HEK293 (cell line): ENCODE results near the gene MMRN2.

Source experiments
- ZNF366 ChIP-seq: fragments of 450-650 bp; formaldehyde crosslinking; conservative IDR thresholded peaks from 2 replicates; pipeline ENCODE4 v1.5.1; 2016; ENCODE audit warnings: missing biosample characterization, missing genetic modification characterization
- TF ChIP-seq, protein P1 (sequence below): fragments of 450-650 bp; formaldehyde crosslinking; IDR thresholded peaks from 2 replicates; pipeline ENCODE4 v1.5.1; 2016; ENCODE audit warnings: missing biosample characterization, missing genetic modification characterization

DNA sequence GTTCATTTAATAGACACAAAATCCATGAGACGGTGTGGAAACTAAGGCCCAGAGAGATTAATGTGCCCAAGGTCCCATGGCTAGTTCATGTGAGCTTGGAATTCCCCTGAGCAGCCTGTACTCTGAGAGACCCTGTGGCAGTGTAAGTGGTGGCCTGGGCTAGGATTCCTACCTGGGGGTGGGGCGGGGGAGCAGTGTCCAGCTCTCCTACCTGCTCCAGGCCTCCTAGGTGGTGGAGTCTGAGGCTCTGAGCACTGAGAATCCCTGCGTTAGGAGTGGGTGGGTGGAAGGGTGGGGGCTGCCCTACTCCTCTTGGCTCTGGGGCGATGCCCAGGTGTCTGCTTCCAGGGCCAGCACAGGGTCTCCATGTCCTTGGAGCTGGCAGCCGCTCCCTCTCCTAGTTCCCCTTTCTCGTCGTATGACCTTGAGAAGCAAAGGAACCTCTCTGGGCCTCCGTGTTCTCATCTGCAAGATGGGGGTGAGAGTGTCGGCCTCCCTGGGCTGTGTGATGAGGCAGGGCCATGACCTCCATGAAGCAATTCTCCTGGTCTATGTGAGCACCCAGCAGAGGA is 3.5 kb upstream of the MMRN2 start:
- no peak for TF ChIP-seq ZNF366
- TF ChIP-seq, protein P1, sequence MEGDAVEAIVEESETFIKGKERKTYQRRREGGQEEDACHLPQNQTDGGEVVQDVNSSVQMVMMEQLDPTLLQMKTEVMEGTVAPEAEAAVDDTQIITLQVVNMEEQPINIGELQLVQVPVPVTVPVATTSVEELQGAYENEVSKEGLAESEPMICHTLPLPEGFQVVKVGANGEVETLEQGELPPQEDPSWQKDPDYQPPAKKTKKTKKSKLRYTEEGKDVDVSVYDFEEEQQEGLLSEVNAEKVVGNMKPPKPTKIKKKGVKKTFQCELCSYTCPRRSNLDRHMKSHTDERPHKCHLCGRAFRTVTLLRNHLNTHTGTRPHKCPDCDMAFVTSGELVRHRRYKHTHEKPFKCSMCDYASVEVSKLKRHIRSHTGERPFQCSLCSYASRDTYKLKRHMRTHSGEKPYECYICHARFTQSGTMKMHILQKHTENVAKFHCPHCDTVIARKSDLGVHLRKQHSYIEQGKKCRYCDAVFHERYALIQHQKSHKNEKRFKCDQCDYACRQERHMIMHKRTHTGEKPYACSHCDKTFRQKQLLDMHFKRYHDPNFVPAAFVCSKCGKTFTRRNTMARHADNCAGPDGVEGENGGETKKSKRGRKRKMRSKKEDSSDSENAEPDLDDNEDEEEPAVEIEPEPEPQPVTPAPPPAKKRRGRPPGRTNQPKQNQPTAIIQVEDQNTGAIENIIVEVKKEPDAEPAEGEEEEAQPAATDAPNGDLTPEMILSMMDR (tag by site-specific recombination): no peak
